GM12872 (cell line): ENCODE measurements around the gene ALPL.

Source experiments
- CTCF ChIP-seq: IDR thresholded peaks from 3 replicates; pipeline ENCODE4 v1.5.1; 2011; ENCODE audit warnings: low read depth, mild to moderate bottlenecking, low read length, moderate library complexity; ENCODE audit not compliant: insufficient read depth

Gene ALPL

DNA sequence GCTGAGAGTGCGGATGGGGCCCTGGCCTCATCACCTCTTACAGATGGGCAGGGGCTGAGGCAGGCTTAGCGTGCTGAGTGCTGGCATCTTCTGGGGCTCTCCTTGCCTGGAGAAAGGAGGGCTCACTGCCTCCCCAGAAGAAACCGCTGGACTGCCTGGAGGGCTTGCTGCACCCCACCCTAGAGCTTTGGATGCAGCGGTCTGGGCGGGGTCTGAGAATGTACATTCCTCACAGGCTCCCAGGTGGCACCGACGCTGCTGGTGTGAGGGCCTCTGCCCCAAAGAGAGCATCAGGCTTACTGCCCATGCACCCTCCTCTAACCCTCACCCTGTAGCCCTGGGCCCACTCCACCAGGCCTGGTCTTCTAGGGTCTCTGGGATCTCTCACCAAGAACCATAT, 108.8 kb downstream of the ALPL start:
- no peak for TF ChIP-seq CTCF

GRCh38 chr1:21618561-21619374, 109.5 kb downstream of the ALPL start:
- no peak for TF ChIP-seq CTCF

DNA sequence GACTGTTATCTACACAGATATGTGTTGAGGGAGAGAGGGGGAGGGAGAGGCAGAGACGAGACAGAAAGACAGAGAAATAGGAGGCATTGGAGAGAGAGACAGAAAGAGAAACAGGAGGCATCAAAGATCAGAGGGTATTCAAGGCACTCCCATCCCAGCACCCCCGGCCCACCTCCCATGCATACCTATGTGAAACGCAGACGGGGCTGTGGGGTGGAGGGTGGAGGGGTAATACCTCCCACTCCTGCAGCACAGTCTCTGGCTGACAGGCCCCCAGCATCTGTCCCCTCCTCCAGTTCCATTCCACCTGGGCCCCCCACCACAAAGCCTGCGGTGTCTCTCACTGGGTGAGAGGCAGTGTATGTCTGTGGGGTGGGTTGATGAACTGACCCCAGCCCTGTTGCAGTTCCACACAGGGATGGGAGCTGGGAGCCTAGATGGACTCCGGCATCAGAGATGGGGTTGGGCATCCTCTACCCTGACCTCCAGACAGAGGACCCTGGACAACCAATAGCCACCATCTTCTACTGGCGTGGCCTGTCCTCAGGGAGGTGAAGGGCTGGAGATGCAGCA, 110.2 kb downstream of the ALPL start:
- no peak for TF ChIP-seq CTCF

GRCh38 chr1:21620011-21620410, 110.8 kb downstream of the ALPL start:
- no peak for TF ChIP-seq CTCF

DNA sequence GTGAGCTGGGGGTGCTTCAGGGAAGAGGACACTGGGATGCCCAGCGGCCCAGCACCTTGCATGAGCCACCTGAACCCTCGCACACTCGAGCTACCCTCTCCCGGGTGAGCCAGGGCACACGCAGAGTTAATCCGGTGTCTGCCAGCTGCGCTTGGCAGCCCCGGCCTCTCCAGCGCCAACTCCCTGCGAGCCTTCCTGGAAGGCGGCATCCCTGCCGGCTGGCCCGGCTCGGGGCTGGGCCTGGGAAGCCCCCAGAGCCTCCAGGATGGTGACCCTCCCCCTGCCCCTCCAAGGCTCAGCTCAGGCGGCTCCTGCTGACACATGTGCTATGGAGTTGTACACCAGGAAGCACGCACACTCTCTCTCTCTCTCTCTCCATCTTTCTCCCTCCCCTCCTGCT, 111.3 kb downstream of the ALPL start:
- no peak for TF ChIP-seq CTCF

DNA sequence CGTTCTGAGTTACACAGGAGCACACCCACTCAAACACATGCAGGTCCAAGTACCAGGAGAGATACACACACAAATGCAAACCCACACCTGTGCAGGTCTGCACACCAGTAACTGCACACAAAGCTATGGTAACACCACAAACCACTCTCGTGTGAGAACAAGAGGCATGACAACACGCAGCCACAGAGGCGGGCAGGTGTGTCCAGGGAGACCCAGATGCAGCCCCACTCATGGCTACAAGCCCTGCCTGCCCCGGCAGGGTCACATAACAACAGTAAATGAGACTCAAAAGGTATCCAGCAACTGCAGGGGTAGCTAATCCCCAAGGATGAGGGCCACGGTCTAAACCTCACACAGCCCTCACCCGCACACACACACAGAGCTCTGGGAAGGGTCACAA, 111.8 kb downstream of the ALPL start:
- no peak for TF ChIP-seq CTCF

GRCh38 chr1:21621761-21622436, 112.7 kb downstream of the ALPL start:
- no peak for TF ChIP-seq CTCF
